Cardiac muscle cell (in vitro differentiated cells and primary cell): ENCODE results near the gene TMEM134. TPM values are rescaled to one million over a fixed set of nuclear protein-coding genes. Genes with fewer than 3 reads are reported as not detected.
"Not testable (repeated sequence)": the region's sequence is repeated elsewhere in the genome, so short reads cannot be mapped to it uniquely, and the experiment has no call there.

Experiments used
- DNase-seq, 2 donors: peaks; one replicate each; pipeline versions ENCODE4 v3.0.0 to v3.0.0-alpha.2; 2010 to 2017; ENCODE audit warnings: low read depth in 1 of 2, low spot score in 1 of 2
- H3K27ac ChIP-seq: fragments of 200-600 bp; sonication (generic); 2 replicates; pipeline ENCODE4 v1.5.1; 2016
- H3K27me3 ChIP-seq: fragments of 200-600 bp; sonication (generic); 2 replicates; pipeline ENCODE4 v1.6.0; 2016; ENCODE audit warnings: control low read depth
- H3K36me3 ChIP-seq: fragments of 200-600 bp; sonication (generic); 2 replicates; pipeline ENCODE4 v1.5.1; 2016; ENCODE audit warnings: control low read depth
- H3K4me1 ChIP-seq: fragments of 200-600 bp; sonication (generic); 2 replicates; pipeline ENCODE4 v1.8.1; 2017; ENCODE audit warnings: low read depth, mild to moderate bottlenecking, mixed run types
- H3K4me3 ChIP-seq: fragments of 200-600 bp; sonication (generic); 2 replicates; pipeline ENCODE4 v1.5.1; 2016; ENCODE audit warnings: mild to moderate bottlenecking
- H3K9me3 ChIP-seq: fragments of 200-600 bp; sonication (generic); 2 replicates; pipeline ENCODE4 v1.5.1; 2017; ENCODE audit warnings: low read depth, mild to moderate bottlenecking, control low read depth
- polyA plus RNA-seq: library from polyadenylated mRNA; unstranded; fragments of >200 nt; fragmentation: Nextera tagmentation; extraction: Ambion mirVana; gene quantifications from 2 replicates; pipeline ENCODE4 v1.2.1, GENCODE V29; 2016
- total RNA-seq: library from RNA; depleted of rRNA; stranded (reverse); fragments of >200 nt; gene quantifications from 2 replicates; pipeline ENCODE4 v1.2.3, GENCODE V29; 2016
- TF ChIP-seq, protein P1 (sequence below): IDR thresholded peaks from 2 replicates; pipeline ENCODE4 v1.5.1; 2012; ENCODE audit warnings: low read depth, mild to moderate bottlenecking, low read length

TMEM134 gene
- total and polyA plus RNA-seq, 2 experiments from 2014 or later = 255 to 326 TPM

DNA sequence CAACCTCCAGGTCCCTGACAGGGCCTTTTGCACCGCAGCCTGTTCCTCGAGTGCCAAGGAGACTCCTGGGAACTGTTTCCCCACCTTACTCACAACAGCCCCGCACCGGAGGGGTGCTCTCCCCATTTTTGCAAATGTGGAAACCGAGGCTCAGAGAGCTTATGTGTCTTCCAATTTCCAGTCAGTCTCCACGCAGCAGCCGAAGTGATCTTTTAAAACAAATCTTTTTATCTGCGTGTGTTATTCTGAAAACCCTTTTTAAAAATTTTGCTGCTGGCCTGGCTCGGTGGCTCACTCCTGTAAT, 409 bp upstream of the TMEM134 start:
- TF ChIP-seq, protein P1, sequence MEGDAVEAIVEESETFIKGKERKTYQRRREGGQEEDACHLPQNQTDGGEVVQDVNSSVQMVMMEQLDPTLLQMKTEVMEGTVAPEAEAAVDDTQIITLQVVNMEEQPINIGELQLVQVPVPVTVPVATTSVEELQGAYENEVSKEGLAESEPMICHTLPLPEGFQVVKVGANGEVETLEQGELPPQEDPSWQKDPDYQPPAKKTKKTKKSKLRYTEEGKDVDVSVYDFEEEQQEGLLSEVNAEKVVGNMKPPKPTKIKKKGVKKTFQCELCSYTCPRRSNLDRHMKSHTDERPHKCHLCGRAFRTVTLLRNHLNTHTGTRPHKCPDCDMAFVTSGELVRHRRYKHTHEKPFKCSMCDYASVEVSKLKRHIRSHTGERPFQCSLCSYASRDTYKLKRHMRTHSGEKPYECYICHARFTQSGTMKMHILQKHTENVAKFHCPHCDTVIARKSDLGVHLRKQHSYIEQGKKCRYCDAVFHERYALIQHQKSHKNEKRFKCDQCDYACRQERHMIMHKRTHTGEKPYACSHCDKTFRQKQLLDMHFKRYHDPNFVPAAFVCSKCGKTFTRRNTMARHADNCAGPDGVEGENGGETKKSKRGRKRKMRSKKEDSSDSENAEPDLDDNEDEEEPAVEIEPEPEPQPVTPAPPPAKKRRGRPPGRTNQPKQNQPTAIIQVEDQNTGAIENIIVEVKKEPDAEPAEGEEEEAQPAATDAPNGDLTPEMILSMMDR = no peak
- no peak for DNase-seq
- peak overlapping the region; percentile 86 for H3K4me3 ChIP-seq
- H3K4me1 ChIP-seq = peaks cover 4% of the 10 kb centered on the region
- no peaks in the 10 kb centered on the region for H3K9me3 ChIP-seq
- peak overlapping the region; percentile 59 for H3K27ac ChIP-seq
- H3K36me3 ChIP-seq = no peaks in the 10 kb centered on the region
- H3K27me3 ChIP-seq = no peaks in the 10 kb centered on the region

DNA sequence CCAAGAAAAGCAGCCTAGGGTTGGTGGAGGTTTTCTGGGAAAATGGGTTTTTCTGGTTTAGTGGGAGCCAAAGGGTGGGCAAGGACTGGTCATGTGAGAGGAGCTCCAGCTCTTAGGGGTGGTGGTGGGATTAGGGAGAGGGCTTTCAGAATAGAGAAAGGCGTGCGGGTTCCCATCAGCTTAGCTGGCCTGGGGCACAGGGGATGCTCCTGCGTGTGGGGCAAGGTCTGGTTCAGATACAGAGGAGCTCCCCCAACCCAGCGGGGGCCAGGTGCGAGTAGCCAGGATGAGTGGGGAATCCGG, 644 bp downstream of the TMEM134 start:
- H3K9me3 ChIP-seq = no peaks in the 10 kb centered on the region
- H3K4me1 ChIP-seq = peaks cover 4% of the 10 kb centered on the region
- peak overlapping the region; percentile 41 for H3K27ac ChIP-seq
- no peaks in the 10 kb centered on the region for H3K27me3 ChIP-seq
- no peak for DNase-seq
- H3K4me3 ChIP-seq = peak overlapping the region; percentile 86
- TF ChIP-seq, protein P1 = no peak
- H3K36me3 ChIP-seq = no peaks in the 10 kb centered on the region

- no peak for DNase-seq
Observed at GRCh38 chr11:67468056-67468455, 995 bp downstream of the TMEM134 start.

GRCh38 chr11:67466962-67467771, 1.9 kb downstream of the TMEM134 start:
- DNase-seq = no peak
- Histone ChIP-seq H3K4me1 (peaks cover 4% of the 10 kb centered on the region), H3K36me3 (no peaks in the 10 kb centered on the region), H3K27ac (no peak overlapping the region), H3K9me3 (no peaks in the 10 kb centered on the region), H3K27me3 (no peaks in the 10 kb centered on the region), H3K4me3 (no peak overlapping the region)
- TF ChIP-seq, protein P1 = no peak

More at GRCh38 chr11:67468056-67468455, 995 bp downstream of the TMEM134 start:
- H3K36me3 ChIP-seq = no peaks in the 10 kb centered on the region
- H3K27ac ChIP-seq = peak overlapping the region; percentile 41
- no peaks in the 10 kb centered on the region for H3K9me3 ChIP-seq
- H3K27me3 ChIP-seq = no peaks in the 10 kb centered on the region
- H3K4me3 ChIP-seq = peak overlapping the region; percentile 86
- TF ChIP-seq, protein P1 = no peak
- H3K4me1 ChIP-seq = peaks cover 4% of the 10 kb centered on the region

DNA sequence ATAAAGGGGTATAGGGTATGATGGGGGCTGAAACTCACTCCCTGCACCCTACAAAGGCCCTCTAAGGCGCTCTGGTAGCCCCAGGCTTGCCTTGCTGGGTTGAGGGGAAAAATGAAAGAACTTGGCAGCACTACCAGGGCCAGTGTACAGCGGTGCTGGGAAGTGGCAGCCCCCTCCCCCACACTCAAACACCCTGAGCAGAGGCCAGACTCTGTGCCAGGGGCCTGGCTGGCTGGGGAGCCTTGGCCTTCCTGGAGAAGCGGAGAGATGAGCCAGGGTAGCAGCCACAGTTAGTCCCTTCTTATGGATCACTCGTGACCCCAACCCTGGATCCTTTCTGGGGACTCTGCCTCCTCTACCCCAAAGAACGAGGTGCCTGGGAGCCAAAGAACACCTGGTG, 2.7 kb downstream of the TMEM134 start:
- no peaks in the 10 kb centered on the region for H3K9me3 ChIP-seq
- no peaks in the 10 kb centered on the region for H3K27me3 ChIP-seq
- H3K36me3 ChIP-seq = no peaks in the 10 kb centered on the region
- H3K27ac ChIP-seq = peak overlapping the region; percentile 7
- TF ChIP-seq, protein P1 = no peak
- DNase-seq = no peak
- H3K4me1 ChIP-seq = peaks cover 4% of the 10 kb centered on the region
- H3K4me3 ChIP-seq = no peak overlapping the region

- DNase-seq = peak in 1 of 2 donors; percentile 35
- Histone ChIP-seq H3K27ac (peak overlapping the region; percentile 83), H3K4me3 (peak overlapping the region; percentile 54)
- H3K27me3 ChIP-seq, H3K36me3 ChIP-seq, H3K9me3 ChIP-seq, H3K4me1 ChIP-seq: not testable (repeated sequence)
Observed at GRCh38 chr11:67465530-67465929, 3.5 kb downstream of the TMEM134 start.
